HCT116 (cell line): ENCODE data around the gene CBX7.

Experiments used
- CTCF ChIP-seq, 3 experiments: fragments of 200-600 bp in 1 of 3; sonication (generic) in 1 of 3; IDR thresholded peaks in 2 of 3; conservative IDR thresholded peaks in 1 of 3; 2 replicates each; pipeline ENCODE4 v1.5.1; 2012 to 2017; ENCODE audit warnings: low read depth in 2 of 3, low read length in 2 of 3, antibody characterized with exemption in 1 of 3, borderline replicate concordance in 1 of 3, control low read depth in 1 of 3, mild to moderate bottlenecking in 1 of 3, mixed read lengths in 1 of 3, mixed run types in 1 of 3, moderate library complexity in 1 of 3; ENCODE audit not compliant: insufficient read depth in 1 of 3
- EGR1 ChIP-seq: IDR thresholded peaks from 2 replicates; pipeline ENCODE4 v1.6.1; 2012; ENCODE audit warnings: low read depth
- ELF1 ChIP-seq: IDR thresholded peaks from 2 replicates; pipeline ENCODE4 v1.6.1; 2012; ENCODE audit warnings: low read depth, borderline replicate concordance
- EZH2 ChIP-seq: fragments of 200-600 bp; sonication (generic); IDR thresholded peaks from 2 replicates; pipeline ENCODE4 v1.6.1; 2017; ENCODE audit warnings: antibody characterized with exemption, mixed run types
- POLR2AphosphoS5 ChIP-seq: IDR thresholded peaks from 2 replicates; pipeline ENCODE4 v1.6.1; 2011; ENCODE audit warnings: mild to moderate bottlenecking, low read depth, low read length, moderate library complexity
- TF ChIP-seq, protein P1 (sequence below): IDR thresholded peaks from 2 replicates; pipeline ENCODE4 v1.6.1; 2012; ENCODE audit warnings: low read depth

- TF ChIP-seq CTCF (IDR thresholded peaks at IDR 0.05 in 2 of 3, conservative IDR thresholded peaks at IDR 0.05 in 1 of 3; ENCODE audit: borderline replicate concordance in 1 of 3, insufficient read depth in 1 of 3, low read depth in 2 of 3, low read length in 2 of 3), result no peak
- no peak for TF ChIP-seq EGR1
- no peak for TF ChIP-seq POLR2AphosphoS5
- TF ChIP-seq ELF1, result no peak
- TF ChIP-seq, protein P1, sequence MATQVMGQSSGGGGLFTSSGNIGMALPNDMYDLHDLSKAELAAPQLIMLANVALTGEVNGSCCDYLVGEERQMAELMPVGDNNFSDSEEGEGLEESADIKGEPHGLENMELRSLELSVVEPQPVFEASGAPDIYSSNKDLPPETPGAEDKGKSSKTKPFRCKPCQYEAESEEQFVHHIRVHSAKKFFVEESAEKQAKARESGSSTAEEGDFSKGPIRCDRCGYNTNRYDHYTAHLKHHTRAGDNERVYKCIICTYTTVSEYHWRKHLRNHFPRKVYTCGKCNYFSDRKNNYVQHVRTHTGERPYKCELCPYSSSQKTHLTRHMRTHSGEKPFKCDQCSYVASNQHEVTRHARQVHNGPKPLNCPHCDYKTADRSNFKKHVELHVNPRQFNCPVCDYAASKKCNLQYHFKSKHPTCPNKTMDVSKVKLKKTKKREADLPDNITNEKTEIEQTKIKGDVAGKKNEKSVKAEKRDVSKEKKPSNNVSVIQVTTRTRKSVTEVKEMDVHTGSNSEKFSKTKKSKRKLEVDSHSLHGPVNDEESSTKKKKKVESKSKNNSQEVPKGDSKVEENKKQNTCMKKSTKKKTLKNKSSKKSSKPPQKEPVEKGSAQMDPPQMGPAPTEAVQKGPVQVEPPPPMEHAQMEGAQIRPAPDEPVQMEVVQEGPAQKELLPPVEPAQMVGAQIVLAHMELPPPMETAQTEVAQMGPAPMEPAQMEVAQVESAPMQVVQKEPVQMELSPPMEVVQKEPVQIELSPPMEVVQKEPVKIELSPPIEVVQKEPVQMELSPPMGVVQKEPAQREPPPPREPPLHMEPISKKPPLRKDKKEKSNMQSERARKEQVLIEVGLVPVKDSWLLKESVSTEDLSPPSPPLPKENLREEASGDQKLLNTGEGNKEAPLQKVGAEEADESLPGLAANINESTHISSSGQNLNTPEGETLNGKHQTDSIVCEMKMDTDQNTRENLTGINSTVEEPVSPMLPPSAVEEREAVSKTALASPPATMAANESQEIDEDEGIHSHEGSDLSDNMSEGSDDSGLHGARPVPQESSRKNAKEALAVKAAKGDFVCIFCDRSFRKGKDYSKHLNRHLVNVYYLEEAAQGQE, result no peak
- no peak for TF ChIP-seq EZH2
These were observed 44.0 kb downstream of the CBX7 start for GRCh38 chr22:39108487-39108886.
